GM18520 (cell line): ENCODE results near the gene DLG1.

ENCODE experiments used
- ATAC-seq: cut with Tn5 transposase; IDR thresholded peaks from one replicate; pipeline ENCODE4 v1.9.1; 2021; ENCODE audit not compliant: unreplicated experiment

The DLG1 gene

GRCh38 chr3:197253238-197253947 is 45.0 kb downstream of the DLG1 start:
- ATAC-seq: no peak

DNA sequence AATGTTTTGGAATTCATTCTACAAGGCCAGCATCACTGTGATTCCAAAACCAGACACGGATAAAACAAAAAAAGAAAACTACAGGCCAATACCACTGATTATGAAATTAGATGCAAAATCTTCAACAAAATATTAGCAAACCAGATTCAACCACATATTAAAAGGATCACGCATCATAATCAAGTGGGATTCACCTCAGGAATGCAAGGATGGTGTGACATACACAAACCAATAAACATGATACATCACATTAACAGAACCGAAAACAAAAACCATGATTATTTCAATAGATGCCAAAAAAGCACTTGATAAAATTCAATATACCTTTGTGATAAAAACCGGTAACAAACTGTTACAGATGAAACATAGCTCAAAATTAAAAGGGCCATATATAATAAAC is 48.9 kb downstream of the DLG1 start:
- no peak for ATAC-seq

GRCh38 chr3:197248341-197248740 is 50.1 kb downstream of the DLG1 start:
- no peak for ATAC-seq

- no peak for ATAC-seq
Observed at GRCh38 chr3:197244751-197245150, 53.7 kb downstream of the DLG1 start.

GRCh38 chr3:197242784-197243432 is 55.5 kb downstream of the DLG1 start:
- no peak for ATAC-seq

DNA sequence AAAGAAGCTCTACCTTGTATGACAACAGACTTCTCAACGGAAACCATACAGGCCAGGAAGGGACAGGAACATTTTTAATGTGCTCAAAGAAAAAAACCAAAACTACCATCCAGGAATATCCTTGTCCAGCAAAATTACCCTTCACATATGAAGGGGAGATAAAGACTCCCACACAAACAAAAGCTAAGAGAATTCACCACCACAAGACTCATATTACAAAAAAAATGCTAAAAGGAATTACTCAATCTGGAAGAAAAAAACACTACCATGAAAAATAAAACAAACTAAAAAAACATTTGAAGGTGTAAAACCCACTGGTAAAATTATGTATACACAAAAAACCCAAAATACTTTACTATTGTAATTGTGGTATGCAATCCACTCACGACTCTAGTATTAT is 57.2 kb downstream of the DLG1 start:
- ATAC-seq: no peak

GRCh38 chr3:197239857-197240256 is 58.6 kb downstream of the DLG1 start:
- ATAC-seq: no peak

- no peak for ATAC-seq
Observed at GRCh38 chr3:197238842-197239241, 59.6 kb downstream of the DLG1 start.

GRCh38 chr3:197237897-197238296 is 60.5 kb downstream of the DLG1 start:
- ATAC-seq: no peak

GRCh38 chr3:197236362-197236761 is 62.0 kb downstream of the DLG1 start:
- ATAC-seq: no peak

DNA sequence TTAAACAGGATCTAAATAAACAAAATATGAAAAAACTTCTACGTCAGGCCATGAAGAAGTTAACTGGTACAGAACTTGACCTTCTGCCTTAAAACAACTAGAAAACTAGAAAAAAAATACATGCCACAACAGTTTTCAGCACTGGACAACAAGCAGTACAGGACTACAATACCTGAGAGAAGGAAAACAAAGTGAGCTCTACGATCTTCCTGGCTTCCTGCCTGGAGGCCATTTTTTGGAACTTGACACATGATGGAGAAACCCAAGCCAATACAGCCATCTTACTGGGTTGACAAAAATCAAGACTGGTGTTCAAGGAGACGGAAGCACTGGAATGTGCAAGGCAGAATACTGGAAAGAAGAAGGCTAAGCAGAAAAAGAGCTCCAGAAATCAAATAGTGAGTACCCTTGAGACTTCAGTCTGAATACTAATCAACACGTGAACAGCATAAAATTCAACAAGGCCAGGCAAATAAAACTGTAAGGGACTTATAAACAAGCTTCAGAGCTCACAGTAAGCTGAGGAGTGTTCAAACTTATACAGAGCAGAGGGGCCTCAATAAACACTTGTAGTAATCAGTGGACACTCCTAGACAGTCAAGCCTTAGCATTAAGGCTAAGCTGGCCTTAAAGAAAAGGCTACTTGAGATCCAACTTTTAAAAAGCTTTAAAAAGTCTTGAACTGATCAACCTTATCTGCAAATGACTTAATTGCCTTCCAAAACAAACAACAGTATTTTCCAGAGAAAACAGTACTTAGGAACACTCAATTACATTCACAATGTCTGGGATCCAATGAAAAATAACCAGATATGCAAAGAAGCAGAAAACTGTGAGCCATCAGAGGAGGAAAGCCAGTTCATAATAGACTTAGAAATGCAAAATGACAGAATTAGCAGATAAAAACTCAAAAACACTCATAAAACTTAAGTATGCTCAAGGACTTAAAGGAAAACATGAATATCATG is 63.2 kb downstream of the DLG1 start:
- ATAC-seq: no peak

- ATAC-seq: no peak
Observed at GRCh38 chr3:197231321-197231720, 67.1 kb downstream of the DLG1 start.

DNA sequence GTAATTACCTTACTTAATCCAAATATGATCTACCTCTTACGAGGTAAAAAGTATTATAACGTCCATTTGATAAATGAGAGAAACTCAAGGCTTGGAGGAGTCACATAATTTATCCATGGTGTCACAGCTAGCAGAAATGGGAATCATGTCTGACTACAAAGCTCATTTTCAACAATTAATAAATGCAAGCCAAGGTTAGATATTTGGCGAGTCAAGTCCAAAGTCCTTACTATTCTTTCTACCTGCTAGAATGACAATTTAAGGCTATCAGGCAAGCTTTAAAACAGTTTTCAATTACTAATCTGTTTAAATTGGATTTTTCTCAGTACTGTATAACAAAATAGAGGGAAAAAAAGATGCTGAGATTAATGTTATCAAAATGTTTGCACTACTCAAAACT is 68.6 kb downstream of the DLG1 start:
- no peak for ATAC-seq

DNA sequence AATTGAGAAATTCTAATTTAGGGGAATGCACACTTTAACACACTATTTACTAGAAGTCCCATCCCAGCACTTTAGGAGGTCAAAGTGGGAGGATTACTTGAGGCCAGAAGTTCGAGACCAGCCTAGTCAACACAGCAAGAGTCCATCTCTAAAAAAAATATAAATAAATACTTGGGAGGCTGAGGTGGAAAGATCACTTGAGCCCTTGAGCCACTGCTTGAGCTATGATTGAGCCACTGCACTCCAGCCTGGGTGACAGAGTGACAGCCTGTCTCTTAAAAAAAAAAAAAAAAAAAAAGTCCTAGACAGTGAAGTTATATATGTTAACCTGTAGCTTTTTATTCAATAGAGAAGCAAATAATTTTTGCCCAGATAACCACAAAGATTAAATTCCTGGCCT is 69.2 kb downstream of the DLG1 start:
- no peak for ATAC-seq

- no peak for ATAC-seq
Observed at GRCh38 chr3:197227780-197228574, 70.4 kb downstream of the DLG1 start.

GRCh38 chr3:197226179-197226578 is 72.2 kb downstream of the DLG1 start:
- no peak for ATAC-seq

GRCh38 chr3:197225579-197225978 is 72.8 kb downstream of the DLG1 start:
- ATAC-seq: no peak

DNA sequence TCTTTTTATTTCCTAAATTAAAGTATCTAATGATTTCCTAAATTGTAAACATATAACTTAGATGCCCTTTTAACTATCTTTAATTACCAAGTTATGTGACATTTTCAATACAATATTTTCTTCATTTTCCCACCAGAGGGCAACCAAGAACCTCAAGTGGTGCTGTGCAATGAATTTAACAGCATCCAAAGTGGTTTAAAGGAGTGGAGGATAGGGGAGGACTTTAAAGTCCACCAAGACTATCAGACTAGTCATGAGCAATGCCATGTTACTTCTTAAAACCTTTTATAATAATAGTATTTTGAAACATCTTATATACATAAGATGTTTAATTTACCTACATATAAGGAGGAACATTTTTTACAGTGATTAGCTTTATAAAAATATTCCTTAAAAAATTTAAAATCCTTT is 74.4 kb downstream of the DLG1 start:
- ATAC-seq: no peak

DNA sequence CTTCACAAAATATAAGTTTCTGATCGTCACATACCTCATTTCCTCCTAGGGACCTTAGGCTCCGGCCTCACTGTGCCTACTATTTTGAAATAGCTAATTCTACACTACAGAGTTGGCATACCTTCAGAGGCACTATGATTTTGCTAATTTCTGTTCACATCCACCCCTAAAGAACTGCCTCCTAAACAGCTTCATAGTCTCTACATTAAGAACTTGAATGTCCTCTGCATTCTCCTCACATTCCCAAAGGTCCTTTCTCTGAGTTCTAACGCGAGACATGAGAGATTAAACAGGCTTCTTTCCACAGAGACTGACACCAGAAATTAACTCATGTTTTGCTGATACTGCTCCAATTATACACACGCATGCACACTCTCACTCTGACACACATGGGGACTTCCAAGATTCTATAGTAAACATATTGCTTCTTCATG is 75.5 kb downstream of the DLG1 start:
- no peak for ATAC-seq

DNA sequence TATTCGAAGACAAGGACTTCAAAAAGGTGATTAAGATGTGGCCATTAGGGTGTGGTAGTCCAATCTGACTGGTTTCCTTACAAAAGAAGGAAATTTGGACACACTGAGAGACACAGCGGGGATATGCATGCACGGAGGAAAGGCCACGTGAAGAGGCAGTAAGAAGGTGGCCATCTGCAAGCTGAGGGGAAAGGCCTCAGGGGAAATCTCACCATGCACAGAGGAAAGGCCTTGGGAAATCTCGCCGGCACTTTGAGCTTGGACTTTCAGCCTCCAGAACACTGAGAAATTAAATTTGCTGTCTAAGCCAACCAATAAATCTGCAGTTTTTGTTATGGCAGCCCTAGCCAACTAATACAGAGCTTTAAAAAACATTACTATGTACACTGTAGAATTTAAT is 78.8 kb downstream of the DLG1 start:
- ATAC-seq: no peak

- ATAC-seq: no peak
Observed at GRCh38 chr3:197218210-197218609, 80.2 kb downstream of the DLG1 start.
